ENCODE results near the gene DUS2.

Gene DUS2

GRCh38 chr16:68022728-68023537, at the start of gene DUS2, which contains the start of gene DDX28 (continued):
- TF ChIP-seq ZBTB26 (tag by site-specific recombination; optimal IDR thresholded peaks at IDR 0.05) = peak; percentile 95
- peak; percentile 95 for TF ChIP-seq ZXDB (tag by site-specific recombination; IDR thresholded peaks at IDR 0.05)
- TF ChIP-seq ZNF146 (tag by site-specific recombination; IDR thresholded peaks at IDR 0.05) = no peak; the same call in 1 of the 2 replicates
- peak; percentile 98 for TF ChIP-seq ZNF600 (tag by site-specific recombination; IDR thresholded peaks at IDR 0.05)
- peak; percentile 69 for TF ChIP-seq PBX3 (CRISPR knock-in tag; IDR thresholded peaks at IDR 0.05)
- peak; percentile 82 for TF ChIP-seq YY1 (tag by site-specific recombination; IDR thresholded peaks at IDR 0.05)
- TF ChIP-seq ZNF621 (tag by site-specific recombination; IDR thresholded peaks at IDR 0.05) = no peak
- TF ChIP-seq, protein P1, sequence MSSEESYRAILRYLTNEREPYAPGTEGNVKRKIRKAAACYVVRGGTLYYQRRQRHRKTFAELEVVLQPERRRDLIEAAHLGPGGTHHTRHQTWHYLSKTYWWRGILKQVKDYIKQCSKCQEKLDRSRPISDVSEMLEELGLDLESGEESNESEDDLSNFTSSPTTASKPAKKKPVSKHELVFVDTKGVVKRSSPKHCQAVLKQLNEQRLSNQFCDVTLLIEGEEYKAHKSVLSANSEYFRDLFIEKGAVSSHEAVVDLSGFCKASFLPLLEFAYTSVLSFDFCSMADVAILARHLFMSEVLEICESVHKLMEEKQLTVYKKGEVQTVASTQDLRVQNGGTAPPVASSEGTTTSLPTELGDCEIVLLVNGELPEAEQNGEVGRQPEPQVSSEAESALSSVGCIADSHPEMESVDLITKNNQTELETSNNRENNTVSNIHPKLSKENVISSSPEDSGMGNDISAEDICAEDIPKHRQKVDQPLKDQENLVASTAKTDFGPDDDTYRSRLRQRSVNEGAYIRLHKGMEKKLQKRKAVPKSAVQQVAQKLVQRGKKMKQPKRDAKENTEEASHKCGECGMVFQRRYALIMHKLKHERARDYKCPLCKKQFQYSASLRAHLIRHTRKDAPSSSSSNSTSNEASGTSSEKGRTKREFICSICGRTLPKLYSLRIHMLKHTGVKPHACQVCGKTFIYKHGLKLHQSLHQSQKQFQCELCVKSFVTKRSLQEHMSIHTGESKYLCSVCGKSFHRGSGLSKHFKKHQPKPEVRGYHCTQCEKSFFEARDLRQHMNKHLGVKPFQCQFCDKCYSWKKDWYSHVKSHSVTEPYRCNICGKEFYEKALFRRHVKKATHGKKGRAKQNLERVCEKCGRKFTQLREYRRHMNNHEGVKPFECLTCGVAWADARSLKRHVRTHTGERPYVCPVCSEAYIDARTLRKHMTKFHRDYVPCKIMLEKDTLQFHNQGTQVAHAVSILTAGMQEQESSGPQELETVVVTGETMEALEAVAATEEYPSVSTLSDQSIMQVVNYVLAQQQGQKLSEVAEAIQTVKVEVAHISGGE (tag by site-specific recombination; conservative IDR thresholded peaks at IDR 0.05; ENCODE audit: low read depth) = peak; percentile 91
- TF ChIP-seq ZNF792 (tag by site-specific recombination; IDR thresholded peaks at IDR 0.05) = peak; percentile 73; the same call in 1 of the 2 replicates
- TF ChIP-seq ZNF335 (tag by site-specific recombination; conservative IDR thresholded peaks at IDR 0.05) = peak; percentile 99
- TF ChIP-seq GLIS1 (tag by site-specific recombination; IDR thresholded peaks at IDR 0.05) = 0 out of 2 replicates have a peak, but pooled peaks have one; percentile 10
- peak; percentile 89; the same call in 1 of the 2 replicates for TF ChIP-seq ZNF391 (tag by site-specific recombination; IDR thresholded peaks at IDR 0.05; ENCODE audit: borderline replicate concordance, low read depth)
- TF ChIP-seq ZNF140 (tag by site-specific recombination; IDR thresholded peaks at IDR 0.05) = no peak
- TF ChIP-seq ZNF221 (tag by site-specific recombination; IDR thresholded peaks at IDR 0.05; ENCODE audit: borderline replicate concordance) = no peak
- peak; percentile 69; the same call in 1 of the 2 replicates for TF ChIP-seq ZFP37 (tag by site-specific recombination; IDR thresholded peaks at IDR 0.05)
- peak; percentile 86 for TF ChIP-seq KLF16 (tag by site-specific recombination; IDR thresholded peaks at IDR 0.05)
- TF ChIP-seq ZNF555 (tag by site-specific recombination; conservative IDR thresholded peaks at IDR 0.05) = no peak
- no peak for TF ChIP-seq WT1 (tag by site-specific recombination; IDR thresholded peaks at IDR 0.05)
- TF ChIP-seq BCL6B (tag by site-specific recombination; IDR thresholded peaks at IDR 0.05) = no peak; the same call in 1 of the 2 replicates
- TF ChIP-seq ZEB2 (tag by site-specific recombination; IDR thresholded peaks at IDR 0.05) = peak; percentile 70; the same call in 1 of the 2 replicates
- no peak for TF ChIP-seq ZNF677 (tag by site-specific recombination; IDR thresholded peaks at IDR 0.05)
- peak; percentile 7; the same call in 1 of the 2 replicates for TF ChIP-seq ZNF19 (tag by site-specific recombination; IDR thresholded peaks at IDR 0.05; ENCODE audit: low read depth)
- TF ChIP-seq TRIM28 (IDR thresholded peaks at IDR 0.05; ENCODE audit: borderline replicate concordance, low read length) = peak; percentile 53; the same call in 1 of the 2 replicates
- TF ChIP-seq, protein P2, sequence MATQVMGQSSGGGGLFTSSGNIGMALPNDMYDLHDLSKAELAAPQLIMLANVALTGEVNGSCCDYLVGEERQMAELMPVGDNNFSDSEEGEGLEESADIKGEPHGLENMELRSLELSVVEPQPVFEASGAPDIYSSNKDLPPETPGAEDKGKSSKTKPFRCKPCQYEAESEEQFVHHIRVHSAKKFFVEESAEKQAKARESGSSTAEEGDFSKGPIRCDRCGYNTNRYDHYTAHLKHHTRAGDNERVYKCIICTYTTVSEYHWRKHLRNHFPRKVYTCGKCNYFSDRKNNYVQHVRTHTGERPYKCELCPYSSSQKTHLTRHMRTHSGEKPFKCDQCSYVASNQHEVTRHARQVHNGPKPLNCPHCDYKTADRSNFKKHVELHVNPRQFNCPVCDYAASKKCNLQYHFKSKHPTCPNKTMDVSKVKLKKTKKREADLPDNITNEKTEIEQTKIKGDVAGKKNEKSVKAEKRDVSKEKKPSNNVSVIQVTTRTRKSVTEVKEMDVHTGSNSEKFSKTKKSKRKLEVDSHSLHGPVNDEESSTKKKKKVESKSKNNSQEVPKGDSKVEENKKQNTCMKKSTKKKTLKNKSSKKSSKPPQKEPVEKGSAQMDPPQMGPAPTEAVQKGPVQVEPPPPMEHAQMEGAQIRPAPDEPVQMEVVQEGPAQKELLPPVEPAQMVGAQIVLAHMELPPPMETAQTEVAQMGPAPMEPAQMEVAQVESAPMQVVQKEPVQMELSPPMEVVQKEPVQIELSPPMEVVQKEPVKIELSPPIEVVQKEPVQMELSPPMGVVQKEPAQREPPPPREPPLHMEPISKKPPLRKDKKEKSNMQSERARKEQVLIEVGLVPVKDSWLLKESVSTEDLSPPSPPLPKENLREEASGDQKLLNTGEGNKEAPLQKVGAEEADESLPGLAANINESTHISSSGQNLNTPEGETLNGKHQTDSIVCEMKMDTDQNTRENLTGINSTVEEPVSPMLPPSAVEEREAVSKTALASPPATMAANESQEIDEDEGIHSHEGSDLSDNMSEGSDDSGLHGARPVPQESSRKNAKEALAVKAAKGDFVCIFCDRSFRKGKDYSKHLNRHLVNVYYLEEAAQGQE (tag by site-specific recombination; IDR thresholded peaks at IDR 0.05) = peak; percentile 48; the same call in 1 of the 2 replicates
- peak; percentile 63; the same call in 1 of the 2 replicates for TF ChIP-seq KLF8 (tag by site-specific recombination; IDR thresholded peaks at IDR 0.05)
- no peak for TF ChIP-seq ZNF473 (tag by site-specific recombination; IDR thresholded peaks at IDR 0.05)
- TF ChIP-seq ZNF660 (tag by site-specific recombination; IDR thresholded peaks at IDR 0.05) = peak; percentile 93
- no peak for TF ChIP-seq ZFHX2 (tag by site-specific recombination; conservative IDR thresholded peaks at IDR 0.05)
- peak; percentile 88 for TF ChIP-seq ZBTB21 (tag by site-specific recombination; IDR thresholded peaks at IDR 0.05)
- TF ChIP-seq KLF7 (tag by site-specific recombination; IDR thresholded peaks at IDR 0.05; ENCODE audit: borderline replicate concordance) = no peak
